ENCODE measurements around the gene CKAP2L.

- TF ChIP-seq CTCF (IDR thresholded peaks at IDR 0.05) = no peak
- TF ChIP-seq POLR2A (IDR thresholded peaks at IDR 0.05) = no peak
These were observed 5.7 kb downstream of the CKAP2L start for GRCh38 chr2:112758711-112759110.

All from heart left ventricle (tissue), 13 donors.